Gastroesophageal sphincter (tissue), 4 donors: Measurements from ENCODE around the gene STAC2. TPM values are rescaled to one million over a fixed set of nuclear protein-coding genes. Genes with fewer than 3 reads are reported as not detected.

Experiments
- ATAC-seq: fragments of 150-250 bp; one replicate; pipeline ENCODE4 v1.9.1; 2016; ENCODE audit warnings: mild to moderate bottlenecking, moderate library complexity
- H3K27ac ChIP-seq, 4 donors: fragments of 200-600 bp; sonication (generic) in 3 of 4; 1 replicate in 3 of 4; 2 replicates in 1 of 4; pipeline ENCODE4 v1.5.1; 2016 to 2019
- H3K27me3 ChIP-seq: fragments of 200-600 bp; sonication (generic); one replicate; pipeline ENCODE4 v1.5.1; 2019
- H3K36me3 ChIP-seq, 2 donors: fragments of 200-600 bp; sonication (generic); one replicate each; pipeline ENCODE4 v1.5.1; 2019; ENCODE audit warnings: control low read depth in 1 of 2
- H3K4me1 ChIP-seq, 3 donors: fragments of 200-600 bp; sonication (generic); 1 replicate in 2 of 3; 2 replicates in 1 of 3; pipeline ENCODE4 v1.5.1; 2016 to 2019; ENCODE audit warnings: control low read depth in 2 of 3
- H3K4me3 ChIP-seq, 2 donors: fragments of 200-600 bp; sonication (generic); one replicate each; pipeline ENCODE4 v1.5.1; 2019; ENCODE audit warnings: mild to moderate bottlenecking in 1 of 2, moderate library complexity in 1 of 2
- H3K9me3 ChIP-seq, 3 donors: fragments of 200-600 bp; sonication (generic); one replicate each; pipeline ENCODE4 v1.5.1; 2017 to 2019; ENCODE audit warnings: control low read depth in 2 of 3
- EP300 ChIP-seq: sonication (generic); formaldehyde crosslinking; IDR thresholded peaks from one replicate; pipeline ENCODE4 v1.6.1; 2017; ENCODE audit warnings: antibody characterized with exemption, mild to moderate bottlenecking
- POLR2A ChIP-seq, 2 donors: fragments of 450-650 bp; IDR thresholded peaks; one replicate each; pipeline ENCODE4 v1.6.1; 2017; ENCODE audit warnings: antibody characterized with exemption in 2 of 2, mild to moderate bottlenecking in 2 of 2, moderate library complexity in 1 of 2
- POLR2AphosphoS5 ChIP-seq: sonication (generic); formaldehyde crosslinking; IDR thresholded peaks from one replicate; pipeline ENCODE4 v1.6.1; 2017; ENCODE audit warnings: antibody characterized with exemption
- WGBS, 2 donors: methylation state at CpG; one replicate each; pipeline ENCODE4 v1.1.5; 2018; ENCODE audit warnings: low coverage in 1 of 2; 5-methylcytosine and 5-hydroxymethylcytosine counted together
- total RNA-seq, 4 donors: library from RNA; depleted of rRNA; stranded (reverse); fragments of >200 nt; gene quantifications; one replicate each; pipeline ENCODE4 v1.1.0, GENCODE V29; 2016
- TF ChIP-seq, protein P1 (sequence below), 4 experiments: fragments of 200-600 bp in 2 of 4; fragments of 450-650 bp in 2 of 4; sonication (generic) in 1 of 4; IDR thresholded peaks; one replicate each; pipeline ENCODE4 v1.5.1; 2017 to 2019; ENCODE audit warnings: antibody characterized with exemption in 4 of 4, mild to moderate bottlenecking in 2 of 4, moderate library complexity in 2 of 4

Gene STAC2
- total RNA-seq, 4 donors from 2014 or later, result 0.13 to 0.57 TPM; not detected in 2

DNA sequence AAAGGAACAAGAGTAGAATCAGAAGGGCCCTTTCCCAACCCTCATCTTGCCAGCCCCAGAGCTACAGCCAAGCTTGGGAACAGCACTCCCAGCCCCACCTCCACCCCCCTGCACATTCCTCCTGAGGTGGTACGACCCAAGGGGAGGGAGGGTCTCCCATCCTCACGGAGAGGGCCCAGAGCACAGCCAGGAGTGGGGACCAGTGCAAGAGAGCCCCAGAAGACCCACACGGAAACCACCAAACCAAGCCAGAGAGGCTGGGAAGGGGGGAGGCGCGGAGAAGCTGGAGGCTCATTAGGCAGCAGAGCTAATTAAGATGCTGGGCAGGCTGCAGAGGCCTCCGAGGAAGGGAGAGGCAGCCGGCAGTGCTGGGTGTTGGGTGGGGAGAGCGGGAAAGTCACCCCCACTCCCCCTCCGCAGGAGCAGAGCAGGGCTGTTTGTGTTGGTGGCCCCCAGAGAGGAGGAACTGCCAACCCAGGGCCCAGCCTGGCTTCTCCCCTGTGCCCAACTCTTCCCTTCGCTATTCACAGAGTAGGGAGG lies 30.7 kb downstream of the STAC2 start:
- peak overlapping the region in 1 of 2 donors; percentile 1 for H3K4me3 ChIP-seq
- H3K27me3 ChIP-seq, result no peaks in the 10 kb centered on the region
- no peaks in the 10 kb centered on the region for H3K9me3 ChIP-seq
- TF ChIP-seq POLR2AphosphoS5 (no peak), EP300 (no peak), POLR2A (IDR thresholded peaks at IDR 0.05) (no peak)
- TF ChIP-seq, protein P1, sequence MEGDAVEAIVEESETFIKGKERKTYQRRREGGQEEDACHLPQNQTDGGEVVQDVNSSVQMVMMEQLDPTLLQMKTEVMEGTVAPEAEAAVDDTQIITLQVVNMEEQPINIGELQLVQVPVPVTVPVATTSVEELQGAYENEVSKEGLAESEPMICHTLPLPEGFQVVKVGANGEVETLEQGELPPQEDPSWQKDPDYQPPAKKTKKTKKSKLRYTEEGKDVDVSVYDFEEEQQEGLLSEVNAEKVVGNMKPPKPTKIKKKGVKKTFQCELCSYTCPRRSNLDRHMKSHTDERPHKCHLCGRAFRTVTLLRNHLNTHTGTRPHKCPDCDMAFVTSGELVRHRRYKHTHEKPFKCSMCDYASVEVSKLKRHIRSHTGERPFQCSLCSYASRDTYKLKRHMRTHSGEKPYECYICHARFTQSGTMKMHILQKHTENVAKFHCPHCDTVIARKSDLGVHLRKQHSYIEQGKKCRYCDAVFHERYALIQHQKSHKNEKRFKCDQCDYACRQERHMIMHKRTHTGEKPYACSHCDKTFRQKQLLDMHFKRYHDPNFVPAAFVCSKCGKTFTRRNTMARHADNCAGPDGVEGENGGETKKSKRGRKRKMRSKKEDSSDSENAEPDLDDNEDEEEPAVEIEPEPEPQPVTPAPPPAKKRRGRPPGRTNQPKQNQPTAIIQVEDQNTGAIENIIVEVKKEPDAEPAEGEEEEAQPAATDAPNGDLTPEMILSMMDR (IDR thresholded peaks at IDR 0.05), result no peak
- peaks cover 0 to 45% of the 10 kb centered on the region in 2 donors for H3K36me3 ChIP-seq
- WGBS, 2 donors, result 57 to 64% methylated on average over 3 to 6 of the region's 10 CpGs
- peaks cover 0 to 62% (median 15%) of the 10 kb centered on the region in 3 donors for H3K4me1 ChIP-seq
- no peak for ATAC-seq
- peak overlapping the region in 3 of 4 donors; percentile 64 to 95 (median 89) for H3K27ac ChIP-seq

DNA sequence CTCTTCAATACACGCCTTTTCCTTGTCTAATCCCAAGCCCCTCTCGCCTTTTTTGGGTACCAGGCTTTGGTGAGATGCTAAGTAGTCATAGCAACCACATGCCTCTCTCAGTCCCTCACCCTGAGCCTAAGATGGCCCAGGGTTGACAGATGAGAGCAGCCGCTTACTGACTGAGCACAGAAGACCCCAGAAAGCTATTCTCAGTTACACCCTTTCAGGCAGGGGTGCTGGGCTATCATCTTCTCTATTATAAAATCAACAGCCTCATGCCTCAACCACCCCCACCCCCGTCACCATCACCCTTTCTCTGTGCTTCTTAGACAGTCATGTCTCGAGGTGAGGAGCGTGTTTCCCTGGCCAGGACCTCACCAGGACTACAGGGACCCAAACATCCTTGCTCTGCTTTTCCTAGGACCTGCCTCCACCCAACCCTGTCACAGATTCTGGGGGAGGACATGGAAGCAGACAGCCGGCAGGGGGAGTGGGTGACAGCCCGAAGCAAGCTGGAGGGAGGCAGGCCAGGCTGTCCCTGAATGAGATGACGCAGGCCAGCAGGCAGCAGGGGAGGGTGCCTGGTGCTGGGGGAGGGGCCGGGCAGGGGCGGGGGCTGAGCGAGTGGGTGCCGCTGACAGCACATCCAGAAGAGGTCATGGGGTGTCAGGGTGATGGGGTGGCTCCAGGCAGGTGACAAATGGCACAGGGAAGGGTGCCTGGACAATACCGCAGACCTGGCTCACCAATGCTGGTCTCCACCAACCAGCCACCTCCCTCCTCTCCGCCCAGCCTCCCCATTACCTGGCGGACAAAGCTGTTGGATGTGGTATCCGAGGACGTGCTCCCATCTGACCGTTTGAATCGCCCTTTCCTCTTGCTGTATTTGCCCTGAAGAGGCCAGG lies 31.4 kb downstream of the STAC2 start:
- TF ChIP-seq, protein P1 (IDR thresholded peaks at IDR 0.05), result peak in 3 of 4 experiments; percentile 27 to 56 (median 38)
- TF ChIP-seq POLR2A (IDR thresholded peaks at IDR 0.05), result no peak
- ATAC-seq, result peak; percentile 63
- H3K36me3 ChIP-seq, result peaks cover 0 to 52% of the 10 kb centered on the region in 2 donors
- H3K4me1 ChIP-seq, result peaks cover 0 to 59% (median 15%) of the 10 kb centered on the region in 3 donors
- peak overlapping the region in 3 of 4 donors; percentile 64 to 95 (median 89) for H3K27ac ChIP-seq
- H3K4me3 ChIP-seq, result peak overlapping the region in 1 of 2 donors; percentile 1
- H3K9me3 ChIP-seq, result no peaks in the 10 kb centered on the region
- WGBS, 2 donors, result 32 to 52% methylated on average over 4 to 6 of the region's 20 CpGs
- H3K27me3 ChIP-seq, result no peaks in the 10 kb centered on the region

DNA sequence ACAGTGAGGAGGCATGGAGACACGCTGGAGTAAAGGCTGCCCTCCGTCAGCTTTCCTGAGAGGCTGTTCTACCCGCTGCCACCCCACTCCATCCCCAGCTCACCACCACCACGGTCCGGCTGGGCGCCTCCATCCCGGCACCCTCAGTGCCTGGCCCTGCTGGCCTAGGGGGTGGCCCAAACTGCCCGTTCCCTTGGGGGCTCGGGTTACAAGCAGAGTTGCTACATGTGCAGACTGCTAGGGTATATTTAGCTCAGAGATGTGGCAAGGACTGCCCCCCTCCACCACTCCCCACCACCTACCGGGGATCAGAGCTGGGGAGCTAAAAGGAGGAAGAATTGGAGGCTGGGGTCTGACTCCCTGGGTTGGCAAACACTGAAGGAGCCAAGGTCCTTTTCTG lies 32.4 kb downstream of the STAC2 start:
- WGBS, 2 donors, result 75 to 94% methylated on average over 3 to 4 of the region's 10 CpGs

DNA sequence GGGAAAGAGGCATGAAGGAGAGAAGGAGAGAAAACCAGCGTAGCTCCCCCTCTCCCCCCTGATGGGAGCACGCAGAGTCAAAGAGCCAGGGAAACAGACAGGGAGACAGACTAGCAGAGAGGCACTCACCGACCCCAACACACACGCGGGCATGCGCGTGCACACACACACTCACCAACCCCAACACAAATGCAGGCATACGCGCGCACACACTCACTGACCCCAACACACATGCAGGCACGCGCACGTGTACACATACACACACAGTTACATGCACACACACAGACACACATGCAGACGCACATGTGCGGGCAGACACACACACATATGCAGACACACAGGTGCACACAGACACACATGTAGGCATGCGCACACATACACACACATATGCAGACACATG lies 32.8 kb downstream of the STAC2 start:
- TF ChIP-seq, protein P1 (IDR thresholded peaks at IDR 0.05), result no peak
- no peak for TF ChIP-seq EP300
- no peak for TF ChIP-seq POLR2A (IDR thresholded peaks at IDR 0.05)
- TF ChIP-seq POLR2AphosphoS5, result no peak
- Histone ChIP-seq H3K27me3 (no peaks in the 10 kb centered on the region), H3K9me3 (no peaks in the 10 kb centered on the region), H3K27ac (no peak overlapping the region), H3K4me3 (no peak overlapping the region), H3K36me3 (peaks cover 0 to 66% of the 10 kb centered on the region in 2 donors), H3K4me1 (peaks cover 0 to 44% (median 12%) of the 10 kb centered on the region in 3 donors)
- 90% methylated on average over 10 of the region's 16 CpGs; no CpG with 5 or more reads in 1 of the 2 donors for WGBS, 2 donors
- ATAC-seq, result no peak

More for the DNA sequence above, 32.4 kb downstream of the STAC2 start:
- Histone ChIP-seq H3K27me3 (no peaks in the 10 kb centered on the region), H3K36me3 (peaks cover 0 to 62% of the 10 kb centered on the region in 2 donors), H3K27ac (no peak overlapping the region), H3K4me3 (no peak overlapping the region), H3K4me1 (peaks cover 0 to 49% (median 15%) of the 10 kb centered on the region in 3 donors), H3K9me3 (no peaks in the 10 kb centered on the region)
- ATAC-seq, result no peak
- TF ChIP-seq EP300 (no peak), POLR2AphosphoS5 (no peak), POLR2A (IDR thresholded peaks at IDR 0.05) (no peak)
- TF ChIP-seq, protein P1 (IDR thresholded peaks at IDR 0.05), result no peak
